ENCODE measurements around the gene MTG2. TPM values are rescaled to one million over a fixed set of nuclear protein-coding genes. Genes with fewer than 3 reads are reported as not detected.

The MTG2 gene
- total and polyA plus RNA-seq, 2 experiments from 2014 or later, result 11.3 to 11.7 TPM

DNA sequence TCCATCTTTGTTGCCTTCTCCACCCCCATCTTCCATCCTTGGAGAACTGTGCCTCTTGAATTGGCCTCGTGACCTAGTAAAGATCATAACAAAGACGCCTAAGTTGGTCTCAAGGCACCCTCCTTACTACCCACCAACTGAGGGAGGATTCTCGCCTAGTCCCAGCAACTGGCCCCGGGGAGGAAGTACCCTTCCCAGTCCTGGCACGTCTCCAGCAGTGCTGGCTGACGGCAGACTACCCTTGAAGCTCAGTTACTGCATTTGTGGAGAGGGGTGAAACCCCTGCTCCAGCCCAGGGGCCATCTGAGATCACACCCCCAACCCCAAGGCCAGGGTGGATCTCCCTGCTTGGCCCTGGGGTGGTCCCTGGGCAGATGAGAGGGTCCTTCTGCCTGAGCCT, 53.4 kb downstream of the MTG2 start (continued):
- TF ChIP-seq, protein P1, sequence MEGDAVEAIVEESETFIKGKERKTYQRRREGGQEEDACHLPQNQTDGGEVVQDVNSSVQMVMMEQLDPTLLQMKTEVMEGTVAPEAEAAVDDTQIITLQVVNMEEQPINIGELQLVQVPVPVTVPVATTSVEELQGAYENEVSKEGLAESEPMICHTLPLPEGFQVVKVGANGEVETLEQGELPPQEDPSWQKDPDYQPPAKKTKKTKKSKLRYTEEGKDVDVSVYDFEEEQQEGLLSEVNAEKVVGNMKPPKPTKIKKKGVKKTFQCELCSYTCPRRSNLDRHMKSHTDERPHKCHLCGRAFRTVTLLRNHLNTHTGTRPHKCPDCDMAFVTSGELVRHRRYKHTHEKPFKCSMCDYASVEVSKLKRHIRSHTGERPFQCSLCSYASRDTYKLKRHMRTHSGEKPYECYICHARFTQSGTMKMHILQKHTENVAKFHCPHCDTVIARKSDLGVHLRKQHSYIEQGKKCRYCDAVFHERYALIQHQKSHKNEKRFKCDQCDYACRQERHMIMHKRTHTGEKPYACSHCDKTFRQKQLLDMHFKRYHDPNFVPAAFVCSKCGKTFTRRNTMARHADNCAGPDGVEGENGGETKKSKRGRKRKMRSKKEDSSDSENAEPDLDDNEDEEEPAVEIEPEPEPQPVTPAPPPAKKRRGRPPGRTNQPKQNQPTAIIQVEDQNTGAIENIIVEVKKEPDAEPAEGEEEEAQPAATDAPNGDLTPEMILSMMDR (conservative IDR thresholded peaks at IDR 0.05; ENCODE audit: low read depth in 2 of 2), result no peak
- no peak for TF ChIP-seq NANOG (IDR thresholded peaks at IDR 0.05; ENCODE audit: borderline replicate concordance)

DNA sequence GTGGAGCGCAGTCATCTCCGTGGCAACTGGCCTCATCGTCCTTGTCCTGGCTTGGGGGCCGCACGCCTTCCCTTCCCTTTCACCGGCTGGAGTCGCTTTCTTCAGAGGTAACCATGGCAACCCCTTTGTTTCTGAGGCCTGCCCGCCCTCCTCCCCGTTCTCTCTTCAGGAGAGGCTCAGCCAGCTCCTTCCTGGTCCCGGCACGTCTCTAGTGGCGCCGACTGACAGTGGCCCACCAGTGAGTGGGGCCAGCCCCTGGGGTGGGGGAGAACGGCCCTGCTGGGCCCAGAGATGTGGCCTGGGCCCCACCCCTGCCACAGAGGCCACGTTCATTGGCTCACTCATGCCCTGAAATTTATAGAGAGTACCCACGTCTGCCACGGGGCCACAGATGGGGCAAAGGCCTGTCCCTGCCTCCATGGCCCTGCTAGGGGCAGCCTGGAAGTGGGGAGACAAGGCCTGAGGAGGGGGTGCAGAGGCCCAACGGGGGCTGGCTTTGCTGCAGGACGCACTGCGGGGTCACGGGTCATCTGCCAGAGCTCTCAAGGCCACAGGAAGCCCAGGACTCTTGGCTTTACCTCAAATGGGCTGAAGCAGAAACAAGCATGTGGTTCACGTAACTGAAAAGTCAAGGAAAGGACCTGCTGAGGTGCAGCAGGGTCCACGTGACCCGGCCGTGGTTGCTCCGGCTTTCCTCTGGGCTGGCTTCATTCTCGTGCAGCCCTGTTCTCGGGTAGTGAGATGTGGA, 54.1 kb downstream of the MTG2 start:
- Histone ChIP-seq H3K27me3 (ENCODE audit: insufficient read depth) (no peaks in the 10 kb centered on the region), H4K20me1 (replicated peaks; ENCODE audit: insufficient read depth) (peaks cover 13% of the 10 kb centered on the region), H3K36me3 (ENCODE audit: insufficient read depth) (no peaks in the 10 kb centered on the region), H3K79me2 (replicated peaks; ENCODE audit: insufficient read depth) (peaks cover 30% of the 10 kb centered on the region), H3K27ac (ENCODE audit: low read depth) (no peak overlapping the region), H3K4me1 (ENCODE audit: insufficient read depth) (peaks cover 9% of the 10 kb centered on the region), H3K4me2 (no peak overlapping the region), H2AFZ (no peak overlapping the region; the same call in 1 of the 2 replicates), H3K9me2 (ENCODE audit: insufficient read depth) (no peaks in the 10 kb centered on the region), H3K4me3 (no peak overlapping the region), H3F3A (replicated peaks; ENCODE audit: low read depth) (0 out of 2 replicates have a peak, but pooled peaks cover 3% of the 10 kb centered on the region)
- Mint-ChIP-seq H3K36me3 (ENCODE audit: low read depth) (0 out of 3 replicates have a peak, but pooled peaks cover 5% of the 10 kb centered on the region), H3K27ac (no peak overlapping the region), H3K4me3 (no peak overlapping the region), H3K9me3 (no peaks in the 10 kb centered on the region), H3K27me3 (ENCODE audit: insufficient read depth, low read depth, poor library complexity) (peaks cover 7% of the 10 kb centered on the region), H3K4me1 (peaks cover 6% of the 10 kb centered on the region; the same call in 2 of the 3 replicates)
- ATAC-seq, result peak; percentile 32
- DNase-seq (ENCODE audit: low spot score), result peak; percentile 86
- TF ChIP-seq ZNF114 (CRISPR knock-in tag; IDR thresholded peaks at IDR 0.05) (no peak), ZNF331 (CRISPR knock-in tag; IDR thresholded peaks at IDR 0.05; ENCODE audit: low read depth) (no peak), EZH2phosphoT487 (IDR thresholded peaks at IDR 0.05; ENCODE audit: unreplicated experiment) (no peak), POLR2AphosphoS5 (IDR thresholded peaks at IDR 0.05; ENCODE audit: low read depth) (no peak), EZH2 (IDR thresholded peaks at IDR 0.05; ENCODE audit: low read depth, unreplicated experiment) (no peak), NANOG (IDR thresholded peaks at IDR 0.05; ENCODE audit: borderline replicate concordance) (no peak)
- TF ChIP-seq, protein P1 (conservative IDR thresholded peaks at IDR 0.05; ENCODE audit: low read depth in 2 of 2), result no peak
- TF ChIP-seq, protein P2, sequence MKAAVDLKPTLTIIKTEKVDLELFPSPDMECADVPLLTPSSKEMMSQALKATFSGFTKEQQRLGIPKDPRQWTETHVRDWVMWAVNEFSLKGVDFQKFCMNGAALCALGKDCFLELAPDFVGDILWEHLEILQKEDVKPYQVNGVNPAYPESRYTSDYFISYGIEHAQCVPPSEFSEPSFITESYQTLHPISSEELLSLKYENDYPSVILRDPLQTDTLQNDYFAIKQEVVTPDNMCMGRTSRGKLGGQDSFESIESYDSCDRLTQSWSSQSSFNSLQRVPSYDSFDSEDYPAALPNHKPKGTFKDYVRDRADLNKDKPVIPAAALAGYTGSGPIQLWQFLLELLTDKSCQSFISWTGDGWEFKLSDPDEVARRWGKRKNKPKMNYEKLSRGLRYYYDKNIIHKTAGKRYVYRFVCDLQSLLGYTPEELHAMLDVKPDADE (IDR thresholded peaks at IDR 0.05), result no peak
- TF ChIP-seq, protein P3, sequence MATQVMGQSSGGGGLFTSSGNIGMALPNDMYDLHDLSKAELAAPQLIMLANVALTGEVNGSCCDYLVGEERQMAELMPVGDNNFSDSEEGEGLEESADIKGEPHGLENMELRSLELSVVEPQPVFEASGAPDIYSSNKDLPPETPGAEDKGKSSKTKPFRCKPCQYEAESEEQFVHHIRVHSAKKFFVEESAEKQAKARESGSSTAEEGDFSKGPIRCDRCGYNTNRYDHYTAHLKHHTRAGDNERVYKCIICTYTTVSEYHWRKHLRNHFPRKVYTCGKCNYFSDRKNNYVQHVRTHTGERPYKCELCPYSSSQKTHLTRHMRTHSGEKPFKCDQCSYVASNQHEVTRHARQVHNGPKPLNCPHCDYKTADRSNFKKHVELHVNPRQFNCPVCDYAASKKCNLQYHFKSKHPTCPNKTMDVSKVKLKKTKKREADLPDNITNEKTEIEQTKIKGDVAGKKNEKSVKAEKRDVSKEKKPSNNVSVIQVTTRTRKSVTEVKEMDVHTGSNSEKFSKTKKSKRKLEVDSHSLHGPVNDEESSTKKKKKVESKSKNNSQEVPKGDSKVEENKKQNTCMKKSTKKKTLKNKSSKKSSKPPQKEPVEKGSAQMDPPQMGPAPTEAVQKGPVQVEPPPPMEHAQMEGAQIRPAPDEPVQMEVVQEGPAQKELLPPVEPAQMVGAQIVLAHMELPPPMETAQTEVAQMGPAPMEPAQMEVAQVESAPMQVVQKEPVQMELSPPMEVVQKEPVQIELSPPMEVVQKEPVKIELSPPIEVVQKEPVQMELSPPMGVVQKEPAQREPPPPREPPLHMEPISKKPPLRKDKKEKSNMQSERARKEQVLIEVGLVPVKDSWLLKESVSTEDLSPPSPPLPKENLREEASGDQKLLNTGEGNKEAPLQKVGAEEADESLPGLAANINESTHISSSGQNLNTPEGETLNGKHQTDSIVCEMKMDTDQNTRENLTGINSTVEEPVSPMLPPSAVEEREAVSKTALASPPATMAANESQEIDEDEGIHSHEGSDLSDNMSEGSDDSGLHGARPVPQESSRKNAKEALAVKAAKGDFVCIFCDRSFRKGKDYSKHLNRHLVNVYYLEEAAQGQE (IDR thresholded peaks at IDR 0.05; ENCODE audit: unreplicated experiment), result no peak

Data from GM23338 (cell line).